Right hindlimb (tissue), 1 donor: Measurements from ENCODE around the gene VASP.

Source experiments
- DNase-seq: peaks from one replicate; pipeline ENCODE4 v3.0.0-alpha.2; 2018

Gene VASP

DNA sequence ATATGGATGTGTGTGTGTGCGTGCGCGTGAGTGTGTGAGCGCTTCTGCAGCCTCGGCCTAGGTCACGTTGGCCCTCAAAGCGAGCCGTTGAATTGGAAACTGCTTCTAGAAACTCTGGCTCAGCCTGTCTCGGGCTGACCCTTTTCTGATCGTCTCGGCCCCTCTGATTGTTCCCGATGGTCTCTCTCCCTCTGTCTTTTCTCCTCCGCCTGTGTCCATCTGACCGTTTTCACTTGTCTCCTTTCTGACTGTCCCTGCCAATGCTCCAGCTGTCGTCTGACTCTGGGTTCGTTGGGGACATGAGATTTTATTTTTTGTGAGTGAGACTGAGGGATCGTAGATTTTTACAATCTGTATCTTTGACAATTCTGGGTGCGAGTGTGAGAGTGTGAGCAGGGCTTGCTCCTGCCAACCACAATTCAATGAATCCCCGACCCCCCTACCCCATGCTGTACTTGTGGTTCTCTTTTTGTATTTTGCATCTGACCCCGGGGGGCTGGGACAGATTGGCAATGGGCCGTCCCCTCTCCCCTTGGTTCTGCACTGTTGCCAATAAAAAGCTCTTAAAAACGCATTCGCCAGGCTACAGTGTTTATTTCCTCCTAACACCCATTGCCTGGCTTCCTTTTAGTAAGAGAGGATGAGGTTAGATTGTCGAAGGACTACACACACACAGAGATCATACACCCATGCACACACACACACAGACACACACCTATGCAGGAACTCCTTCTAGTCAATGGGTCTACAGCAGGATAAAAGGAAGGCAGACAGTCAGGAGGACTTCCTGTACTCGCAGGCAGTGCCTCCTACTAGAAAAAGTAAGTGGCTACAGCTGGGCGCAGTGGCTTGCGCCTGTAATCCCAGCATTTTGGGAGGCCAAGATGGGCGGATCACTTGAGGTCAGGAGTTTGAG lies 32.4 kb upstream of the VASP start:
- peak; percentile 65 for DNase-seq

- peak; percentile 60 for DNase-seq
Measured at GRCh38 chr19:45475537-45476291, 31.6 kb upstream of the VASP start.

GRCh38 chr19:45476304-45476703 lies 31.0 kb upstream of the VASP start:
- peak; percentile 70 for DNase-seq

DNA sequence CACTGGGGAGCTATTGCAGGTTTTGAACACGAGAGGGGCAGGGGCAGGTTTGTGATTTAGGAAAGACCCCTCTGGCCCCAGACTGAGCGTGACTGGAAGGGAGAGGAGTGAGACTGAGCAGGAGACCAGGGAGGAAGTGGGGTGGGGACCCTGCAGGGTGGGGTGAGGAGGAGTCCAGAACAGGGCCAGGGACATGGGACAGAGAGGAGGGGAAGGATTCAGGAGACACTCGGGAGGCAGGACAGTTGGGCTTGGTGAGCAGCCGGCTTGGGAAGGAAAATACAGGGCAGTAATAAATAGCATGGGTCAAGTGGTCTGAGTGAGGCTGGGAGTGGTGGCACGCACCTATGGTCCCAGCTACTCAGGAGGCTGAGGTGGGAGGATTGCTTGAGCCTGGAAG lies 30.1 kb upstream of the VASP start:
- DNase-seq: peak; percentile 68

DNA sequence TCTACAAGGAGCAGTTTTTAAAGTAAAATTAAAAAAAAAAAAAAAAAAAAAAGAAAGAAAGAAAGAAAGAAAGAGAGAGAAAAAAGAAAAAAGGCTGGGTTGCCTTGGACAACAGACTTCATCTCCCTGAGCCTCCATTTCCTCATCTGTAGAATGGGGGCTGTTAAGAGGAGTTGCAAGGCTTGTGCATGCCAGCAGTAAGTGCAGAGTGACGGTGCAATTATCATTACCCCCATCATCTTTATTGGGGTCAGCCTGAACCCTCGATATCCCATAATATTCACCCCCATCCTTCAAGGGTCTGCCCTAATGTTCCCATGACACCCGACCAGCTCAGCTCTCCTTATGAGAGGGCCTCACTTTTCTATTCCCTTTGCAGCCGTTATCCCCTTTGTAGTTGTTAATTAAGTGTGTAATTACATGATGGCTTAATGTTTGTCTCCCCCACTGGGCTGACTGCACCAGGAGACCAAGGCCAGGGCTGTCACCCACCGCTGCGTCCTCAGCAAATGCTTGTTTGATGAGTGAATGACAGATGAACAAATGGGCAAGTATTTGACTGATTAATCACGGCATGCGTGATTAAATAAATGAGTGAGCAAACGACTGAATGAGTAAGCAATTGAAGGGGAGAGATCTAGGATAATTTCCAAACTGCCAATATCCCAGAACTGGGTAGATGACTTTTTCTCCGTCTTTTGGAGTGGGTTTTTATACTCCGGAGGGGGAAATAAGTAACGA lies 29.4 kb upstream of the VASP start:
- peak; percentile 47 for DNase-seq

DNA sequence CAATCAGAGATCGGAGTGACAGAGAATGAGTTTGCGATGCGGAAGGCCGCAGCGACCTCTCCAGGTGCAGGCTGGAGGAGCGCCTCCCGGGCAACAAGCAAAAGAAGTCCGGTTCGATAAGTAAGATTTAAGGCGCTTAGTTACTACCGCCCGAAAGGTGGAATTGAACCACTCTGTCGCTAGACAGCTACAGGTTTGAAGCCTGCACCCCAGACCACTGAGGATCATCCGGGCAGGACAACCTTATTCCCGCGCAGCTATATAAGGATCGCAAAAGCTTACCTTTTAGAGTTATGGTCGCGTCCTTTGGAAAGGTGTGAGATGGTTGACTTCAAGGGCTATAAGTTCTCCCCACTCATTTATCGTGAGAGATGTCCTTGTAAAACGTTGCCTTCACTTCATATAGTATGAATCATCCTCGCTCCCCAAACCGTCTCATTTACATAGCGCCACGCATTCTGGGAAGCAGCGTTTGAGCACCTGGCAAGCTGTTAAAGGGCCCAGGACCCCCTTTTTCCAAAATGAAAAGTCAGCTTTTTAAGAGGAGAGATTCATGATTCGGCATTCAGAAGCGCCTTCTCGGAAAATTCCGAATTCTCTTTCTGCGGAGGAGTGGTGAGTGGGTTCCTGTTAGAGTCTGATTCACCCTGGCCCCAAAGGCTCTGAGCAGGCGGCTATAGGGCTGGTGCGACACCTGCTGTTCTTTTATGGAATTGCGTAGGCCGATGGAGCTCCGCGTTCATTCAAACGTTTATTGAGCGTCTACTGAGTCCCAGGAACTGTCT lies 28.6 kb upstream of the VASP start:
- DNase-seq: peak; percentile 91

DNA sequence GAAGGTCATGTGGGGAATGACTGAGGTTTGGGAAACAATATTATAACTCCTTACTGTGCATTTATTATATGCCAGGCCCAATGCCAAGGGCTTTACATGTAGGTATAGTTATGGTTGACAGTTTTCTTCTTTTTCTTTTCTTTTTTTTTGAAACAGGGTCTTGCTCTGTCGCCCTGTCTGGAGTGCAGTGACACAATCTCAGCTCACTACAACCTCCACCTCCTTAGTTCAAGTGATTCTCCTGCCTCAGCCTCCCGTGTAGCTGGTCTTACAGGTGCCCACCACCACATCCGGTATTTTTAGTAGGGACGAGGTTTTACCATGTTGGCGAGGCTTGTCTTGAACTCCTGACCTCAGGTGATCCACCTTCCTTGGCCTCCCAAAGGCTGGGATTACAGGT lies 24.2 kb upstream of the VASP start:
- DNase-seq: no peak

- DNase-seq: no peak
Measured at GRCh38 chr19:45484273-45484945, 22.9 kb upstream of the VASP start.

DNA sequence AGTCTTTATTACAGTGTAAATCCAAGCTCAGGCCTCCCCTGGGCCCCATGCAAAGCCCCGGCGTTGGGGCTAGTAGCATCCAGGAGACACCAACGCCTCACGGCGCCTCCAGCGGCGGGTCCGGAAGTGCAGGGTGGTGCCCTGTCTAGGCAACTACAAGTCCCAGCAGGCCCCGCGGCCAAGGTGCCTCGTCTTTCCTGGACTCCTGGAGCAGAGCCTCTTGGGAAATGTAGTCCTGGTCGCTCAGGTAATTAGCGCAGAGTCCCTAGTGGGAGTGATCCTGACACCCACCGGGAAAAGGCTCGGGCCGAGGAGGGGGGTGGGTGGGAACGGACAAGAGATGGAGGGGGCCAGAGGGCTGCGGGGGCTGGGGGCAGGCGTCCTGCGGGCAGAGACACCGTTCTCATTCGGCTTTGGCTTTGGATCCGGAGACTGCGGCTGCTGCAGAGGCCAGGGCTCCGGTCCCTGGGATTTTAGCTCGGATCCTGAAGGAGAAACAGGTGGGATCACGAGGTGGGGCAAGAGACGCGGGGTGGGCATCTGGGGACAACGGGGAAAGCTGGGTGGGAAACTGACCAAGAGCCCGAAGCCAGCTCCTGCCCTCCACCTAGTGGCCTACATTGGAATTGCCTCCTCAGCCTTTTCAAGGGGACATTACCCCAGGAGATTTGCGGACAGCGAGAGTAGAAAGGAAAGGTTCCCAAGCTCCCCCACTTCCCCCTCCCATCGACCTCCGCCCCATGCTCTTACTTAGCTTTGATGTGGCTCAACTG lies 21.8 kb upstream of the VASP start:
- DNase-seq: peak; percentile 96

GRCh38 chr19:45488708-45489107 lies 18.6 kb upstream of the VASP start:
- DNase-seq: no peak

DNA sequence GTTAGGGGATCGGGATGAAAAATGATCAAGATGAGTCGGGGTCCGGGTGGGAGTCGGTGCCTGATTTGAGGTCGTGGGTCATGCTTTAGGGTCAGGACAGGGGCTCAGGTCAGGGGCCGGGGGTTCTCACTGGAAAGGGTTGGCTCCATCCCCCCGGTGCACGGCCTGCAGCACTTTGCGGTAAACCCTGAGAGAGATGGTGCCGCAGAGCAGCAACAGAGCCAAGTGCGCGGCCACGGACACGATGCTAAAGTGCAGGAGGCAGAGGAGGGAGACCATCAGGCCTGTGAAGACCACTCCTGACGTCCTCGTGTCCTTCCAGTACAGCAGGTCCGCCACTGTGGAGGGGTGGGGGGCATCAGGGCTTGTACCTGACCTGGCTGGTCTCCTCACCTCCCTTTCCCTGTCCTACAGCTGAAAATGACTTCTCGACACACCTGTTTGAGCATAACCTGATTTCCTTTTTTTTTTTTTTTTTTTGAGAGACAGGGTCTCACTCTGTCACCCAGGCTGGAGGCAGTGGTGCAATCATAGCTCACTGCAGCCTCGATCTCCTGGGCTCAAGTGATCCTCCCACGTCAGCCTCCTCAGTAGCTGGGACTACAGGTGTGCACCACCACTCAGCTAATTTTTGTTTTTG lies 17.9 kb upstream of the VASP start:
- no peak for DNase-seq

DNA sequence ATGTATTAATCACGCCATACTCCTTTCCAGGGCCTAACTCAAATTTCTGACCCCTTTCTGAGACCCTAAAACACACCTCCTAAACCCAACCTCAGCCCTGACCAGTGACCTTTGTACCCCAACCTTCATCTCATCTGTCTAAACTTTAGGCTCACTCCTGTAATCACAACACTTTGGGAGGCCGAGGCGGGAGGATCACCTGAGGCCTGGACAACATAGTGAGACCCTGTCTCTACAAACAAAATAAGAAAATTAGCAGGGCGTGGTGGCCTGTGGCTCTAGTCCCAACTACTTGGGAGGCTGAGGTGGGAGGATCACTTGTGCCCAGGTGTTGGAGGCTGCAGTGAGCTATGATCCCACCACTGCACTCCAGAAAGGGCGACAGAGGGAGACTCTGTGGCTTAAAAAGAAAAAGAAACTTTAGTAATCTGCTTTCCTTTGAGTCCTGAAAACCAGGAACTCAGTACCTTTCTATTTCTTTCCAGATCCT lies 15.1 kb upstream of the VASP start:
- DNase-seq: no peak

DNA sequence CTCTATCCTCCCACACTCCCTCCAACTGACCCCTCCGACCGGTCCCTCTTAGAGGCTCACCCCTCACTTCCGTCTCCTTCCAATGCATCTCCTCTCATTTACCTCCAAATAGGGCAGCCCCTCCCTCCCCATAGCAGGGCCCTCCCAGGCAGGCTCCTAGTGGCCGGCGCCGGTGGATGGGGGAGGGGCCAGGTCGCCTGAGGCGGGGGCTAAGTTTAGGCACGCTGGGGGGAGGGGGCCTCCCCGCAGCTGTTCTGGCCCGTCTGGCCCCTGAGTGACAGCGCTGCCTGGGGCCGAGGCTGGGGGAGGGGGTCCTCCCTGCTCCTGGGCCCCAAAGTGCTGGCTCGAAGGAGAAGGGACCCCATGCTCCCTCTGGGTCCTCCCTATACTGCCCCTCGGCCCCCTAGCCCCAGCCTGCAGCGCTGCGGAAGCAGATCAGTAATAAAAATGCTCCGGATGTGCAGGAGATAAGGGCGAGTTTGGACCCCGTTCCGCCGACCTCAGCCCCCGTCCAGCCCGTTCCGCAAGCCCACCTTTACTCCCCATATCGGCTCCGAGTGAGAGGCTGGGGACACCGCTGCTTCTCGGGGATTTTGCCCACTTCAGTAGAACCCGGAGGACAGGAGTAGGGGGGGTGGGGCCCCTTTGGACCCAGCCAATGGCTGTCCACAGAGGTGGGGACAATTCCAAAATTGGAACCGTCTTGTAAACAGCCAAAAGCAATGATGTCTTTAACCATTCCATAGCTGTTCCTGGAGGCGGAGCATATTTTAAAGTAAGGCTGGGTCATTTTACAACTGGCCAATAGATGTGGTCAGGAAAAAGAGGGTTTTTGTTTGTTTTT lies 14.4 kb upstream of the VASP start:
- DNase-seq: peak; percentile 81

DNA sequence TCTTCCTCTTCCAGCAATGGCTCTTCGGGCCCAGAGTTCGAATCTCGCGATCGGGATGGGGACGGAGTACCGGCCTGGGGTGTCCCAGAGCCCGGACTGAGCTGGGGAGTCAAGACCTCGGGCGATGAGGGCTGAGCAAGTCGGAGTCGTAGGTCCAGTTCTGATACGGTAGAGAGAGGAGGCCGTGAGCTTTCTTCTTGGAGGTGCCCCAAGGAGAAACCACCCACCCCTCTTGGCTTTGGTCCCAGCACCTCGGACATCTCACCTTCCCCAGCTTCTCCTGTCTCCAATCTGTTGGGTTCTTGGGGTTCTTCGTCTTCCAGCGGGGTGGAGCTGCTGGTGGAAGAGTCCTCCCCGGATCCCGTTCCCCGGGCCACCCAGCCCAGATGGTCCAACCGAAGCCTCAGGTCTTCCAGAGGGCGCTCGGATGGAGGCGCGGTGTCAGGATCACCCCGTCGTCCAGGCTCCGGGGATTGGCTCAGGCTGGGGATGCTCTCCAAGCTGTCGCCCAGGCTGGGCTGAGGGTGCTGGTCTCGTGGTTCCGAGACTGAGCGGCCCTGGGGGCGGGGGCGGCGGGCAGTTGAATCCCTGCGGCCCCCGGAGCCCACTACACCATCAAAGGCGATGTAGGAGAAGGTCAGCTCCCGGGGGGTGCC lies 12.9 kb upstream of the VASP start:
- DNase-seq: no peak

GRCh38 chr19:45495178-45495577 lies 12.1 kb upstream of the VASP start:
- DNase-seq: no peak

DNA sequence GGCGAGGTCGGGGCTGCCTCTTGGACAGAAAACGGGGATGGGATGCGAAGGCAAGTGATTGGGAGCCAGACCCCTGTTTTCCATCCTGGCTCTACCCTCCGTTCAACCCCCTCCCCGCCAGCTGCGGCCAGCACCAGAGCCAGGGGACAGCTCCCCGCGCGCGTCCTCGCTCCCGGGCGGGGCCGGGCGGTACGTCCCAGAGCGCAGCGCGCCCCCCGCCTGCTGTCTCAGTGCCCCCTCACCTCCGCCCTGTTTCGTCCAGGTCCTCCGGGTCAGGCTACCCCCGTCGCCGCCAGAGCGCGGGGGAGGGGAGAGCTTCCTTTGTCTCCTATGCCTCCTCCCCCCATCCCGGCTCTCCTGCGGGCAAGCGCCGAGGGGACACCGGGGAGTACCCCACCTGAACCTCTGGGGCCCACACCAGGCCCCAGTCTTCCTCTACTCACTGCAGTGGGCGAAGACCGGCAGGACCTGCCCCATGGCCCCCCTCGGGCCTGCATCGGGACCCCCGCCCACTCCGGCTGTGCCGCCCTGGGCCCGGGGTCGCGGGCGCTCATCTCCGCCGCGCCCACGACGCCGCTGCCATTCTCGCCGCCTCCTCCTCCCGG lies 10.8 kb upstream of the VASP start:
- peak; percentile 70 for DNase-seq

- DNase-seq: no peak
Measured at GRCh38 chr19:45497791-45498190, 9.5 kb upstream of the VASP start.

- DNase-seq: no peak
Measured at GRCh38 chr19:45498411-45499195, 8.7 kb upstream of the VASP start, which contains the start of gene PPM1N. Gene PPM1N, plus strand, starts transcription at chr19:45498443. Its CDS starts 30 bp downstream, at chr19:45498473.
